ENCODE results near the gene PKP3.

The PKP3 gene

DNA sequence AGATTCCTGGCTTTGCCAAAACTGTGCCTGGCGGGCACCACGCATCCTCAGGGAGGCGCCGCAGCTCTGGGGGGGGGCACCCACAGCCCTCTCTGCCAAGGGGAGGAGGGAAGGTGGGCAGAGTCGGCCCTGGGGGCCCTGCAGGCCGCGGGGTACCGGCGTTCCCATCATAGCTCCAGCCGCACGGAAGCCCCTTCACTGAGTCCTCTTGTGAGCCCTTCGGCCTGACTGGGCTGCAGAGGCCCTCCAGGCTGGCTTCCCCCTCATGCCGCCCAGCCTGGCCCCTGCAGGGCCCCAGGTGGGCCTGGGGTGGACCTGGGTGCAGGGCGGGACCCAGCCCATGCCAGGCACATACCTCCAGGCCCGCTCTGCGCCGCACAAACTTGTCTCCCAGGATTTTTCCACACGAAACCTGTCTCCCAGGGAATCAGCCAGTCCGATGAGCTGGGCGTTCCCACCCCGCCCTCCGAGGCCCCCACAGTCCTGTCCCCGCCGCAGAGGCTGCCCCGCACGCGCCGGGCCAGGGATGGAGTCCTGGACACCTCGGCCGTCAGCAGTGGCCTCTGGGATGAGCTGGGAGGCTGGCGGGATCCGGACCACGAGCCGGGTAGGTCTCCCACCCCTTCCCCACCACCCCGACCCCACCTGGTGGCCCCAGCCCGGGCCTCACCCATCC, 1.8 kb upstream of the PKP3 start:
- TF ChIP-seq, protein P1, sequence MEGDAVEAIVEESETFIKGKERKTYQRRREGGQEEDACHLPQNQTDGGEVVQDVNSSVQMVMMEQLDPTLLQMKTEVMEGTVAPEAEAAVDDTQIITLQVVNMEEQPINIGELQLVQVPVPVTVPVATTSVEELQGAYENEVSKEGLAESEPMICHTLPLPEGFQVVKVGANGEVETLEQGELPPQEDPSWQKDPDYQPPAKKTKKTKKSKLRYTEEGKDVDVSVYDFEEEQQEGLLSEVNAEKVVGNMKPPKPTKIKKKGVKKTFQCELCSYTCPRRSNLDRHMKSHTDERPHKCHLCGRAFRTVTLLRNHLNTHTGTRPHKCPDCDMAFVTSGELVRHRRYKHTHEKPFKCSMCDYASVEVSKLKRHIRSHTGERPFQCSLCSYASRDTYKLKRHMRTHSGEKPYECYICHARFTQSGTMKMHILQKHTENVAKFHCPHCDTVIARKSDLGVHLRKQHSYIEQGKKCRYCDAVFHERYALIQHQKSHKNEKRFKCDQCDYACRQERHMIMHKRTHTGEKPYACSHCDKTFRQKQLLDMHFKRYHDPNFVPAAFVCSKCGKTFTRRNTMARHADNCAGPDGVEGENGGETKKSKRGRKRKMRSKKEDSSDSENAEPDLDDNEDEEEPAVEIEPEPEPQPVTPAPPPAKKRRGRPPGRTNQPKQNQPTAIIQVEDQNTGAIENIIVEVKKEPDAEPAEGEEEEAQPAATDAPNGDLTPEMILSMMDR (IDR thresholded peaks at IDR 0.05; ENCODE audit: low read depth, low read length): no peak
- no peak for DNase-seq (ENCODE audit: low read depth in 2 of 2)
- no peak overlapping the region for H3K4me3 ChIP-seq (replicated peaks in 1 of 2; ENCODE audit: low read depth in 2 of 2, low read length in 2 of 2)

DNA sequence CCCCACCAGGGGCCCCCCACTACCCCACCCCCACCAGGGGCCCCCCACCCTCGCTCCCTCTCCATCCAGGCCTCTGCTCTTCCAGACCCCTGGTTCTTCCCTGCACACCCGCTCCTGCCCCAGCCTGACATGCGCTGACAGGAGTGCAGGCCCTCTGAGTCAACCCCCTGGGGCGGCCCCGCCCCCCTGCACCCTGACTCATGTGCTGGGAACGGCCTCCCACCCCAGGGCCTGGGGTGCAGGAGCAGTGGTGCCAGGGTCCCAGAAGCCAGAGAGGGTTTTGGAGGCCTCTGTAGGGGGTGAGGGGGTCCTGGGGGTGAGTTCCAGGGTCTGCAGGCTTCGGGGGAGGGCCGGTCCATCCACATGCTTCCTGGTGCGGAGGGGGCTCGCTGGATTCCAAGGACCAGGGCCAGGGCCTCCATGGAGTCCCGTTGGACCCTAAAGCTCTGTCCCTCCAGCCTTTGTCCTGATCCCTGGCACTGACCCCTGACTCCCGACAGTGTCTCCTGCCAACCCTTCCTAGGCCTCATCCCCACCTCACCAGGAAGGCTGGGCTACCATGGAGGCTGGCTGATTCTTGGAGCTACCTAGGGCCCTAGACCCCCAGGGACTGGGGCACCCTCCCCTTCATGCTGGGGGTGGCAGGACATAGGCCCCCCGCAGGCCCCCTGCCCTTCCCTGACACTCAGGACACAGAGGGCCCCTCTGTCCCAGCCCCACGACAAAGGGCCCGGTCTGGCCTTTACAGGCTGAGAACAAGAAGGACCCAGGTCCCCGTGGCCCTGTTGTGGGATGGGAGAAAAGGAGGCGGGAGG, 583 bp upstream of the PKP3 start:
- peak overlapping the region in 1 of 2 donors; percentile 34 for H3K4me3 ChIP-seq (replicated peaks in 1 of 2; ENCODE audit: low read depth in 2 of 2, low read length in 2 of 2)
- peak; percentile 72 to 79 for DNase-seq (ENCODE audit: low read depth in 2 of 2)
- TF ChIP-seq, protein P1 (IDR thresholded peaks at IDR 0.05; ENCODE audit: low read depth, low read length): no peak

DNA sequence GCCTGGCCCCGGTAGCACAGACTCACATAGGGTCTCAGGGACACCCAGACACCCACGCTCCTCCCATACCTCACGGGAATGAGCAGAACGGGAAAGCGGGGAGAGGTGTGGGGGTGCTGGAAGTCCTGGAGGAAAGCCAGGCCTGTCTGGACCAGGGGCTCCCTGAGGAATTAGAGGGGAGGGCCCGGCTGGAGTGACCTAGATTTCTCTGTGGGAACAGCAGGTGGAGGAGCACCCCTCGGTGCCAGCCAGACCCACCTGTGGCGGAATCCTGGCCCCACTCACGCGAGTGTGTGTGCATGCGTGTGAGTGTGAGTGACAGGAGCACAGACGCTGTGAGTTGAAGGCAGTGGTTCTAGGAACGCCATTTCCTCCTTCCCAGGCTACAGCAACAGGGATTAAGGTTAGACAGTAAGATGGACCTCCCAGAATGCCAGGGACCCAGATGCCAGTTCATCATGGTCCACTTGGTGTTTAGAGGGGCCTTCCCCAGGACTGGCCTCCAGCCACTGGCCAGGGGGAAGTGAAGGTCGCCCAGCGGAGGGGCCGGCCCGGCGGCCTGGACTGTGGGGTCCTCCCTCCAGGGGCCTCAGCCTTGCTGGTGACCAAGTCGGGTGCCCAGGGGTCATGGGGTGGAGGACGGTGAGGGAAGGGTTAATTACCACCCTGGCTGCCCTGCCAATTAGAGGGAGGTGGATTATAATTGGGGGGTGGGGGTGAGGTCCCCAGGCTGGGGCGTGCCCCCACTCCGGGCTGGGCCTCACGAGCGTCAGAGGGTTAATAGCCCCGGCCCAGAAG, 1.0 kb downstream of the PKP3 start:
- no peak for DNase-seq (ENCODE audit: low read depth in 2 of 2)
- H3K4me3 ChIP-seq (replicated peaks in 1 of 2; ENCODE audit: low read depth in 2 of 2, low read length in 2 of 2): peak overlapping the region in 1 of 2 donors; percentile 34
- TF ChIP-seq, protein P1 (IDR thresholded peaks at IDR 0.05; ENCODE audit: low read depth, low read length): no peak

DNA sequence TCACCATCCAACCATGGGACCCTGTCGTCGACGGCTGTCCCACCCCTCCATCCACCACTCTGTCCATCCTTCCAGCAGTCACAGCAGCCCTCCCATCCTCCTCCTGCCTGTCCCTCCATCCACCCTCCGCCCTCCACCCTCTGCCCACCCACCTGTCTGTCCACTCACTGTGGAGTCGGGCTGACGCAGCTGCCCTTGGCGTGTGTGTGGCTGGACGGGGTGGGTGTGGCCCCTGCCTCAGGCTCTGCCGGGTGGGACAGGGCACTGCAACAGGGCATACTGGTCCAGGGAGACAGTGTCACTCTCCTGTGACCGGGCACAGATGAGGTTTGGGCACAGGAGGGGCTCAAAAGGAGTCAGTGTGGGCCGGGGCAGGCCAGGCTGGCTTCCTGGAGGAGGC, 1.9 kb downstream of the PKP3 start:
- TF ChIP-seq, protein P1 (IDR thresholded peaks at IDR 0.05; ENCODE audit: low read depth, low read length): no peak
- no peak overlapping the region for H3K4me3 ChIP-seq (replicated peaks in 1 of 2; ENCODE audit: low read depth in 2 of 2, low read length in 2 of 2)
- no peak for DNase-seq (ENCODE audit: low read depth in 2 of 2)

DNA sequence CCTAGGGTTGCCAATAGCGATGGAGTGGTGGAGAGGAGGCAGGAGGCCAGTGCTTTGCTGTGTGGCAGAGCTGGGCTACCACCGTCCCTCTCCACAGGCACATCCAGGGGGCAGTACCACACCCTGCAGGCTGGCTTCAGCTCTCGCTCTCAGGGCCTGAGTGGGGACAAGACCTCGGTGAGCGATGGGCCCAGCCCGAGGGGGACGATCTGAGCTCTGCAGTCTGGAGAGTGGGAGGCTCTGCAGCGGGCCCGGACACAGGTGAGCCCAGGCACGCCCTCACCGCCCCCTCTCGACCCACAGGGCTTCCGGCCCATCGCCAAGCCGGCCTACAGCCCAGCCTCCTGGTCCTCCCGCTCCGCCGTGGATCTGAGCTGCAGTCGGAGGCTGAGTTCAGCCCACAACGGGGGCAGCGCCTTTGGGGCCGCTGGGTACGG, 2.5 kb downstream of the PKP3 start:
- TF ChIP-seq, protein P1 (IDR thresholded peaks at IDR 0.05; ENCODE audit: low read depth, low read length): peak; percentile 18
- H3K4me3 ChIP-seq (replicated peaks in 1 of 2; ENCODE audit: low read depth in 2 of 2, low read length in 2 of 2): no peak overlapping the region
- DNase-seq (ENCODE audit: low read depth in 2 of 2): peak in 1 of 2 donors; percentile 42

DNA sequence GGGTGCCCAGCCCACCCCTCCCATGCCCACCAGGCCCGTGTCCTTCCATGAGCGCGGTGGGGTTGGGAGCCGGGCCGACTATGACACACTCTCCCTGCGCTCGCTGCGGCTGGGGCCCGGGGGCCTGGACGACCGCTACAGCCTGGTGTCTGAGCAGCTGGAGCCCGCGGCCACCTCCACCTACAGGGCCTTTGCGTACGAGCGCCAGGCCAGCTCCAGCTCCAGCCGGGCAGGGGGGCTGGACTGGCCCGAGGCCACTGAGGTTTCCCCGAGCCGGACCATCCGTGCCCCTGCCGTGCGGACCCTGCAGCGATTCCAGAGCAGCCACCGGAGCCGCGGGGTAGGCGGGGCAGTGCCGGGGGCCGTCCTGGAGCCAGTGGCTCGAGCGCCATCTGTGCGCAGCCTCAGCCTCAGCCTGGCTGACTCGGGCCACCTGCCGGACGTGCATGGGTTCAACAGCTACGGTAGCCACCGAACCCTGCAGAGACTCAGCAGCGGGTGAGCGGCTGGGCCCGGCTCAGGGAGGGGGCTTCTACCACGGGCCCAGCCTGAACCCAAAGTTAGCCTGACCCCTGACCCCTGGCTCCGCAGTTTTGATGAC, 3.0 kb downstream of the PKP3 start:
- peak; percentile 49 to 67 for DNase-seq (ENCODE audit: low read depth in 2 of 2)
- peak overlapping the region; percentile 17 to 21 for H3K4me3 ChIP-seq (replicated peaks in 1 of 2; ENCODE audit: low read depth in 2 of 2, low read length in 2 of 2)
- TF ChIP-seq, protein P1 (IDR thresholded peaks at IDR 0.05; ENCODE audit: low read depth, low read length): peak; percentile 32
